NT2/D1 (cell line): ENCODE measurements around the gene ERCC3.
"Not testable (repeated sequence)": the region's sequence is repeated elsewhere in the genome, so short reads cannot be mapped to it uniquely, and the experiment has no call there.

ENCODE experiments used
- DNase-seq: peaks from one replicate; pipeline ENCODE4 v3.0.0-alpha.2; 2011; ENCODE audit warnings: low read depth, low spot score
- H3K27me3 ChIP-seq: 2 replicates; pipeline ENCODE4 v1.6.0; 2011; ENCODE audit warnings: mild to moderate bottlenecking; ENCODE audit not compliant: insufficient read length, insufficient read depth
- H3K36me3 ChIP-seq: 2 replicates; pipeline ENCODE4 v1.6.1; 2011; ENCODE audit warnings: mild to moderate bottlenecking, low read length, mixed read lengths; ENCODE audit not compliant: insufficient read depth, insufficient read length
- H3K4me1 ChIP-seq: 2 replicates; pipeline ENCODE4 v1.5.1; 2011; ENCODE audit not compliant: insufficient read depth, insufficient read length
- H3K4me3 ChIP-seq: 2 replicates; pipeline ENCODE4 v1.5.1; 2011; ENCODE audit warnings: low read depth; ENCODE audit not compliant: insufficient read length
- H3K9ac ChIP-seq: 2 replicates; pipeline ENCODE4 v1.6.0; 2011; ENCODE audit warnings: low read depth; ENCODE audit not compliant: insufficient read length
- H3K9me3 ChIP-seq: 2 replicates; pipeline ENCODE4 v1.5.1; 2011; ENCODE audit warnings: mild to moderate bottlenecking, low read length; ENCODE audit not compliant: insufficient read depth
- SUZ12 ChIP-seq: IDR thresholded peaks from 2 replicates; pipeline ENCODE4 v1.6.1; 2011; ENCODE audit not compliant: insufficient read length, insufficient read depth; ENCODE audit errors: extremely low read depth
- YY1 ChIP-seq: IDR thresholded peaks from 2 replicates; pipeline ENCODE4 v1.6.1; 2011; ENCODE audit not compliant: insufficient read length, insufficient read depth
- ZNF274 ChIP-seq: IDR thresholded peaks from 2 replicates; pipeline ENCODE4 v1.6.1; 2011; ENCODE audit warnings: mild to moderate bottlenecking, low read depth, low read length

ERCC3 gene

GRCh38 chr2:127233710-127234109 lies 60.2 kb downstream of the ERCC3 start:
- DNase-seq: no peak
- no peak for TF ChIP-seq SUZ12
- TF ChIP-seq YY1: no peak
- no peak for TF ChIP-seq ZNF274

GRCh38 chr2:127231130-127231865 lies 62.6 kb downstream of the ERCC3 start:
- Histone ChIP-seq H3K4me3 (no peak overlapping the region), H3K27me3 (no peaks in the 10 kb centered on the region), H3K36me3 (no peaks in the 10 kb centered on the region), H3K9me3 (peaks cover 7% of the 10 kb centered on the region), H3K9ac (no peak overlapping the region), H3K4me1 (peaks cover 2% of the 10 kb centered on the region)
- DNase-seq: no peak
- TF ChIP-seq ZNF274 (no peak), YY1 (no peak), SUZ12 (no peak)

More at GRCh38 chr2:127233710-127234109, 60.2 kb downstream of the ERCC3 start:
- no peak overlapping the region for H3K4me3 ChIP-seq
- H3K9me3 ChIP-seq: peaks cover 6% of the 10 kb centered on the region
- H3K27me3 ChIP-seq: no peaks in the 10 kb centered on the region
- no peak overlapping the region for H3K9ac ChIP-seq
- H3K36me3 ChIP-seq: no peaks in the 10 kb centered on the region
- no peaks in the 10 kb centered on the region for H3K4me1 ChIP-seq

- DNase-seq: no peak
- H3K4me1 ChIP-seq: peaks cover 4% of the 10 kb centered on the region
- H3K9me3 ChIP-seq: peaks cover 7% of the 10 kb centered on the region
- H3K4me3 ChIP-seq: no peak overlapping the region
- no peaks in the 10 kb centered on the region for H3K36me3 ChIP-seq
- TF ChIP-seq ZNF274 (no peak), YY1 (no peak), SUZ12 (no peak)
- H3K9ac ChIP-seq: no peak overlapping the region
- no peaks in the 10 kb centered on the region for H3K27me3 ChIP-seq
Observed at GRCh38 chr2:127229555-127229954, 64.4 kb downstream of the ERCC3 start.

- no peaks in the 10 kb centered on the region for H3K36me3 ChIP-seq
- no peak overlapping the region for H3K4me3 ChIP-seq
- TF ChIP-seq YY1: no peak
- TF ChIP-seq ZNF274: no peak
- no peak for TF ChIP-seq SUZ12
- H3K9me3 ChIP-seq: peaks cover 7% of the 10 kb centered on the region
- DNase-seq: no peak
- no peak overlapping the region for H3K9ac ChIP-seq
- H3K4me1 ChIP-seq: peaks cover 4% of the 10 kb centered on the region
- no peaks in the 10 kb centered on the region for H3K27me3 ChIP-seq
Observed at GRCh38 chr2:127228102-127228501, 65.8 kb downstream of the ERCC3 start.

- DNase-seq, H3K4me1 ChIP-seq, H3K9ac ChIP-seq, H3K9me3 ChIP-seq, H3K27me3 ChIP-seq, H3K4me3 ChIP-seq, H3K36me3 ChIP-seq: not testable (repeated sequence)
Observed at GRCh38 chr2:127227264-127227660, 66.7 kb downstream of the ERCC3 start.

- TF ChIP-seq YY1: no peak
- TF ChIP-seq SUZ12: no peak
- TF ChIP-seq ZNF274: no peak
- no peak overlapping the region for H3K4me3 ChIP-seq
- DNase-seq: no peak
- no peaks in the 10 kb centered on the region for H3K36me3 ChIP-seq
- H3K27me3 ChIP-seq: no peaks in the 10 kb centered on the region
- peaks cover 7% of the 10 kb centered on the region for H3K9me3 ChIP-seq
- H3K4me1 ChIP-seq: peaks cover 4% of the 10 kb centered on the region
- H3K9ac ChIP-seq: no peak overlapping the region
Observed at GRCh38 chr2:127226520-127227263, 67.3 kb downstream of the ERCC3 start.

- DNase-seq: no peak
- H3K9ac ChIP-seq: no peak overlapping the region
- no peak for TF ChIP-seq SUZ12
- TF ChIP-seq YY1: no peak
- TF ChIP-seq ZNF274: no peak
- no peaks in the 10 kb centered on the region for H3K36me3 ChIP-seq
- H3K9me3 ChIP-seq: peaks cover 7% of the 10 kb centered on the region
- no peak overlapping the region for H3K4me3 ChIP-seq
- no peaks in the 10 kb centered on the region for H3K27me3 ChIP-seq
- H3K4me1 ChIP-seq: peaks cover 4% of the 10 kb centered on the region
Observed at GRCh38 chr2:127226132-127226519, 67.8 kb downstream of the ERCC3 start.
